Renal pelvis (tissue), 4 donors: ENCODE data around the gene PHACTR4. TPM values are rescaled to one million over a fixed set of nuclear protein-coding genes. Genes with fewer than 3 reads are reported as not detected.
"Not testable (repeated sequence)": the region's sequence is repeated elsewhere in the genome, so short reads cannot be mapped to it uniquely, and the experiment has no call there.

Source experiments
- DNase-seq: peaks from one replicate; pipeline ENCODE4 v3.0.0-alpha.2; 2013
- polyA plus RNA-seq, 3 donors: library from polyadenylated mRNA; unstranded; fragments of 120-200 nt; gene quantifications; one replicate each; pipeline ENCODE4 v1.2.1, GENCODE V29; 2013; ENCODE audit not compliant: insufficient read length in 3 of 3

PHACTR4 gene
- polyA plus RNA-seq, 3 donors, result 75.0 to 102 (median 77.8) TPM

GRCh38 chr1:28519946-28520725 is 150.6 kb downstream of the PHACTR4 start:
- no peak for DNase-seq

GRCh38 chr1:28520796-28521195 is 151.3 kb downstream of the PHACTR4 start:
- DNase-seq, result not testable (repeated sequence)

DNA sequence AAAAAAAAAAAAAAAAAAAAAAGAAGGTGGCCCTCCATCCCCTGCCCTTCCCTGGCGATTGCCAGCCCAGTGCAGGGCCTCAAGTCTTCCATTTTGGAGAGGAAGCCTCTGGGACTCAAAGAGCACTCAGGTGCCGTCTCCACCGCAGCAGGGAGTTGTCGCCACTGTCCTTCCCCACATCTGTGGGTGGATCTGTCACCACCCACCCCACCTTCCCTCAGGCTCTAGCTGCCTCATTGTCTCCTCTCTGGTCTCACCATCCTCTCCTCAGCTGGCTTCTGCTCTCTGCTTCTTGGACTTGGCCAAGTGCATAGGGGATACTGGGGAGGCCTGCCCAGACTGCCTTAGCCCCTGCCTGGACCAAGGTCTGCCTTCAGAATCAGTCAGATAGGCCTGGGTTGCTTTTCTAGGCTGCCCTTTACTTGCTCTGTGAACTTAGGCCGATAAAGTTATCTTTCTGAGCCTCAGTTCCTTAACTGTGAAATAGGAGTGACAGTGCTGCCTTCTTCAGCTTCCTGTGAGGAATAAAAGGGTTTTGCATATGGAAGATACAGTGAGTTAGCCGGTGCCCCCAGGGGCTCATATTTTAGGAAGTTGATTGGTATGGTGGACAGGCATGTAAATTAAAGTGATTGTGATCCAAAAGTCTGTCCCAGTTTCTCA is 152.1 kb downstream of the PHACTR4 start:
- DNase-seq, result no peak

DNA sequence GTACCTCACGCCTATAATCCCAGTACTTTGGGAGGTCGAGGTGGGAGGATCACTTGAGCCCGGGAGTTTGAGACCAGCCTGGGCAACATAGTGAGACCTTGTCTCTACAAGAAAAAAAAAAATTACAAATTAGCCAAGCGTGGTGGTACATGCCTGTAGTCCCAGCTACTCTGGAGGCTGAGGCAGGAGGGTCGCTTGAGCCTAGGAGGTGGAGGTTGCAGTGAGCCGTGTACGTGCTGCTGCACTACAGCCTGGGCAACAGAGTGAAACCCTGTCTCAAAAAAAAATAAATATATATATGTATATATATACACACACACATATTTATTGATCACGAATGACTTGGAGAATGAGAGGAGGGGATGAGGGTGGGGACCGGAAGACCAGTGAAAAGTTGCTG is 153.0 kb downstream of the PHACTR4 start:
- not testable (repeated sequence) for DNase-seq

DNA sequence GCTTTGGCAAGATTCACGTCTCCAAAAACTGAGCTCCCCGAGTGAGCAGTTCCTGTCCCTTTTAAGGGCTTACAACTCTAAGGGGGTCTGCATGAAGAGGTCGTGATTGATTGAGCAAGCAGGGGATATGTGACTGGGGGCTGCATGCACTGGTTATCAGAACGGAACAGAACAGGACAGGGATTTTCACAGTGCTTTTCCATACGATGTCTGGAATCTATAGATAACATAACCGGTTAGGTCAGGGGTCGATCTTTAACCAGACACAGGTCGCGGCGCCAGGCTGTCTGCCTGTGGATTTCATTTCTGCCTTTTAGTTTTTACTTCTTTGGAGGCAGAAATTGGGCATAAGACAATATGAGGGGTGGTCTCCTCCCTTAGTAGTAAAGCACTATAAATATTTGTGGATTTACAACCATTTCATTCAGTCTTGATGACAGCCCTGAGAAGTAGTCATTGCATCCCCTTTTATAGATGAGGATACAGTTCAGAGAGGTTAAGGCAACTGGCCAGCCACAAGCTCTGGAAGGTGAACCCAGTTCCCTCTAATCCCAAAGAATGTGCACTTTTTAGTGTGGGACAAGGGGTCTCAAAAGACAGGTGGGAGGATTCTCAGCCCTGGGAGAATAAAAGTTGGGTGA is 155.6 kb downstream of the PHACTR4 start:
- DNase-seq, result not testable (repeated sequence)

GRCh38 chr1:28526886-28527285 is 157.3 kb downstream of the PHACTR4 start:
- no peak for DNase-seq

DNA sequence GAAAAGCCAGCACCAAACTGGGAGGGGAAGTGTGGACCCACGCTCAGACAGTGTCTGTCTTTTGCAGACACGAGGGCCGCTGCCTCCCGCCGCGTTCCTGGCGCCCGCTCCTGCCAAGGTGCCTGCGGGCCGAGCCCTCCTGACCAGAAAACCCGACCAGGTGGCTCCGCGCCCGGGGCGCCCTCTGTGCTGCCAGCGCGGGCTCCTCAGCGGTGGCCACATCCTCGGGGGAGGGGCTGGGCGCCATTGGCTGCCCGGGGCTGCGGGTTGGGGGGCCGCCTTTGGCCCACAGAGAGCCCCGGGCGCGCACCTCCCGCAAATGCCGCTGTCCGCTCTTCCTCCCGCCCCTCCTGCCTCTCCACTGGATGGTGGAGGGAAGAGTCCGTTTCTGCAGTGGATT is 160.9 kb downstream of the PHACTR4 start:
- no peak for DNase-seq

- DNase-seq, result no peak
These were observed 165.1 kb downstream of the PHACTR4 start for GRCh38 chr1:28534671-28535070.

DNA sequence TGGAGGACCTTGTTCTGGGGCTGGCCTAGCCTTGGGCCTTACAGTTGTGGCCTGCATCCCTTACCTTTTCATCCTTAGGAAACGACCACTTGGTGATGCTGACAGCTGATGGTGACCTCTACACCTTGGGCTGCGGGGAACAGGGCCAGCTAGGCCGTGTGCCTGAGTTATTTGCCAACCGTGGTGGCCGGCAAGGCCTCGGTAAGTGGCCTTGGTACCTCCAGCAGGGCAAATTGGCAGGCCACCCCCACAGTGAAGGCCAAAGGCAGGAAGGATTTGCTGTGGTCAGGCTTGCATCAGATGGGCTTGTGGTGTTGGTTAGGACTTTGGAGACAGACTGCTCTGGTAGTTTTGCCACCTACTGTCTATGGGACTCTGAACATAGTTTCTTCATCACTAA is 165.6 kb downstream of the PHACTR4 start:
- DNase-seq, result no peak

DNA sequence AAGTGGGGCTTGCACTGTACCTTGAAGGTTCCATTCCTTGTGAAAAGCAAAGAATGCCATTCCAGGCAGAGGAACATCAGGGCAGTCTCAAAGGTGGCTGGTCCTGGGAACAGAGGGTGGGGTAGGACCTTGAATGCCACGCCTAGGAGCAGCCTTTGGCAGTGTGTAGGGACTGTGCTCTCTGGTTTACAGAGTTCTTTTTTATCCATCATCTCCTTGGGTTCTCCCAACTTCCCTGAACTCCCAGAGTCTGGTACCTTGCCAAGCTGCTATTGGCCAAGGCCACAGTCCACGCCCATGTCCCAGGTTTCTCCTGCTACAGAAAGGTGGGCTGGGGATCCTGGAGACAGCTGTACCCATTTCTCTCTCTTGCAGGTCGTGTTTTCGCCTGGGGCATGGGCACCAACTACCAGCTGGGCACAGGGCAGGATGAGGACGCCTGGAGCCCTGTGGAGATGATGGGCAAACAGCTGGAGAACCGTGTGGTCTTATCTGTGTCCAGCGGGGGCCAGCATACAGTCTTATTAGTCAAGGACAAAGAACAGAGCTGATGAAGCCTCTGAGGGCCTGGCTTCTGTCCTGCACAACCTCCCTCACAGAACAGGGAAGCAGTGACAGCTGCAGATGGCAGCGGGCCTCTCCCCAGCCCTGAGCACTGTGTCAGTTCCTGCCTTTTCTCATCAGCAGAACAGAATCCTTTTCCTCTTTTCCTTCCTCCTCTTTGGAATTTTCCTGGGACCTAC is 168.1 kb downstream of the PHACTR4 start:
- DNase-seq, result no peak

DNA sequence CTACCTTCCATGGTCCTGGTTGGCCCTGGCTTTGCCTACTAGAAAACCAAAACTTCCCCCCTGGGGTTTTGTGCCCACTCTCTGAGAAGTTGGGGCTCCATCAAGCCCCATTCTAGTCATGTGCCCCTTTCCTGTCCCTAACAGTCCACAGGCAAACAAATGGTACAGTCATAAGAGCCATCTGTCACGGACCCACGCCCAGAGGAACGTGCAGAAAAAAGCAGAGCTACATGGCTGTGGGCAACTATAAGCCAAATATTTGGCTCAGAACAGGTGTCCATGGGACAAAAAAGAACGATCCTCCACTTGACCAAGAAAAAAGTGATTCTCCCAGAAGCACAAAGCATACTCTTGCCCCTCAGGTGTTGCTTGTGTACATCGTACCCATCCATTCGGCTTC is 168.7 kb downstream of the PHACTR4 start:
- DNase-seq, result no peak

- DNase-seq, result no peak
These were observed 171.1 kb downstream of the PHACTR4 start for GRCh38 chr1:28540651-28541050.

- DNase-seq, result not testable (repeated sequence)
These were observed 172.0 kb downstream of the PHACTR4 start for GRCh38 chr1:28541414-28542015.

- DNase-seq, result no peak
These were observed 175.7 kb downstream of the PHACTR4 start for GRCh38 chr1:28545246-28545628.

GRCh38 chr1:28548318-28548717 is 178.8 kb downstream of the PHACTR4 start:
- no peak for DNase-seq

Other genes starting within 250 kb of the PHACTR4 start
- 1 to 10 TPM; 2.2 to 2.6 (median 2.4) TPM for gene PTAFR, start 193.1 kb upstream of the PHACTR4 start, polyA plus RNA-seq
- gene DNAJC8, start 136.7 kb upstream of the PHACTR4 start, polyA plus RNA-seq, result 100 to 1,000 TPM; 144 to 160 (median 159) TPM
- gene ATP5IF1, start 133.6 kb upstream of the PHACTR4 start, polyA plus RNA-seq, result 100 to 1,000 TPM; 311 to 370 (median 334) TPM
- gene SESN2, start 110.2 kb upstream of the PHACTR4 start, polyA plus RNA-seq, result 10 to 100 TPM; 20.7 to 23.6 (median 21.4) TPM
- gene MED18, start 40.7 kb upstream of the PHACTR4 start, polyA plus RNA-seq, result 10 to 100 TPM; 22.5 to 25.5 (median 22.7) TPM
- 10 to 100 TPM; 34.6 to 40.2 (median 39.7) TPM for gene RCC1, start 136.3 kb downstream of the PHACTR4 start, polyA plus RNA-seq
- gene TRNAU1AP, start 183.3 kb downstream of the PHACTR4 start, polyA plus RNA-seq, result 10 to 100 TPM; 24.1 to 27.0 (median 25.5) TPM
- gene RAB42, start 222.5 kb downstream of the PHACTR4 start, polyA plus RNA-seq, result 1 to 10 TPM; 2.6 to 3.9 (median 3.2) TPM